Activated naive CD4-positive, alpha-beta T cell treated with anti-CD3 and anti-CD28 coated beads, Interleukin-2, amount 50 U/mL, for 24 hours (primary cell): Measurements from ENCODE around the gene DKKL1.
"Not testable (repeated sequence)": the region's sequence is repeated elsewhere in the genome, so short reads cannot be mapped to it uniquely, and the experiment has no call there.

Source experiments
- H3K27ac Mint-ChIP-seq: one replicate; pipeline ENCODE4 v1.8.0; 2021; ENCODE audit warnings: mild to moderate bottlenecking, mixed read lengths
- H3K27me3 Mint-ChIP-seq: one replicate; pipeline ENCODE4 v1.8.0; 2021; ENCODE audit warnings: mixed read lengths
- H3K36me3 Mint-ChIP-seq: one replicate; pipeline ENCODE4 v1.8.0; 2021; ENCODE audit warnings: mixed read lengths
- H3K4me1 Mint-ChIP-seq: one replicate; pipeline ENCODE4 v1.8.0; 2021; ENCODE audit warnings: mixed read lengths
- H3K4me3 Mint-ChIP-seq: one replicate; pipeline ENCODE4 v1.8.0; 2021; ENCODE audit warnings: mild to moderate bottlenecking, mixed read lengths
- H3K9me3 Mint-ChIP-seq: one replicate; pipeline ENCODE4 v1.8.0; 2021; ENCODE audit warnings: mixed read lengths

DKKL1 gene

DNA sequence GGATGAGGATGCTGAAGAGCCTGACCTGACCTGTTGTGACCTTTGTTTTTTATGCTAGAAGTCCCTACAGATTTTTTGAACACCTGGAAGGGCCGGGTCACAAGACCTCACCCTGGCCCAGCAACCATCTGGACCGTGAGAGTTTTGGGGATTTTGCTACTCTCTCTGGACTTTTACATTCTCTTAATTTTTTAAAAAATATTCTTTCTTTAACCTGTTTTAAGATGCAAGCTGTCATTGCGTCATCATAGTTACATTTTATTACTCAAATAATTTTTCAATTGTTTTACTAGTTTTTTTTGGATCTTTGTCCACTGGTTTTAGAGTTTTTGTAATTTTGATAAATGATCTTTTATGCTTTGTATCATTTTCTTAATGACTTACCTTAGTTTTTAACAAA lies 7.5 kb downstream of the DKKL1 start:
- Mint-ChIP-seq H3K9me3 (no peaks in the 10 kb centered on the region), H3K27ac (no peak overlapping the region), H3K27me3 (no peaks in the 10 kb centered on the region), H3K4me1 (no peaks in the 10 kb centered on the region), H3K36me3 (no peaks in the 10 kb centered on the region), H3K4me3 (no peak overlapping the region)

DNA sequence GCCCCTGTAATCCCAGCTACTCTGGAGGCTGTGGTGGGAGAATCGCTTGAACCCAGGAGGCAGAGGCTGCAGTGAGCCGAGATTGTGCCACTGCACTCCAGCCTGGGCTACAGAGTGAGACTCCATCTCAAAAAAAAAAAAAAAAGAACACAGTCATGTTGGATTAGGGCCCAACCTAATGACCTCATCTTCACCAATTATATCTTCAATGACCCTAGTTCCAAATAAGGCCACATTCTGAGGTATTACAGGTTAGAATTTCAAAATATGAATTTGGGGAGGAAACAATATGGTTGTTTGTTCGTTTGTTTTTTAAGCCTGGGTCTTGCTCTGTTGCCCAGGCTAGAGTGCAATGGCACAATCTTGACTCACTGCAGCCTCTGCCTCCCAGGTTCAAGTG lies 9.5 kb downstream of the DKKL1 start:
- H3K27ac Mint-ChIP-seq, H3K9me3 Mint-ChIP-seq, H3K4me1 Mint-ChIP-seq, H3K27me3 Mint-ChIP-seq, H3K36me3 Mint-ChIP-seq, H3K4me3 Mint-ChIP-seq: not testable (repeated sequence)

GRCh38 chr19:49374665-49375434 lies 11.2 kb downstream of the DKKL1 start:
- Mint-ChIP-seq H3K4me3 (no peak overlapping the region), H3K36me3 (no peaks in the 10 kb centered on the region), H3K4me1 (no peaks in the 10 kb centered on the region), H3K9me3 (no peaks in the 10 kb centered on the region), H3K27me3 (peaks cover 3% of the 10 kb centered on the region), H3K27ac (no peak overlapping the region)

DNA sequence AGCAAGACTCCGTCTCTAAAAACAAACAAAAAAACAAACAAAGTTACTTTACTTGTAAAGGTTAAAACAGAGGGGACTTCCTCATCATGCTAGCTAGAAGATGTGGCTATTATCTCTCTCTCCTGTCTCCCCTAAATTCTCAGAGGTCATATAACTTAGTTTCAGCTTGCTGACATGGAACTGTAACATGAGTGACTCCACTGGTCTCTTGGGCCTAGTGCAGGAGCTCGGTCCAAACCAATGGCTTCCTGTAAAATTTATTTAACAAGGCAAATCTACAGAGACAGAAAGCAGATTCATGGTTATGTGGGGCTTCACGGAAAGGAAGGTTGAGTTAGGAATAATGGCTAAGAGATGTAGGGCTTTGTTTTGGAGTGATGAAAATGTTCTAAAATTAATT lies 14.8 kb downstream of the DKKL1 start:
- Mint-ChIP-seq H3K4me1 (no peaks in the 10 kb centered on the region), H3K27me3 (peaks cover 3% of the 10 kb centered on the region), H3K36me3 (peaks cover 2% of the 10 kb centered on the region), H3K27ac (no peak overlapping the region), H3K4me3 (no peak overlapping the region), H3K9me3 (peaks cover 4% of the 10 kb centered on the region)

GRCh38 chr19:49380391-49380790 lies 16.7 kb downstream of the DKKL1 start:
- Mint-ChIP-seq H3K36me3 (peaks cover 2% of the 10 kb centered on the region), H3K4me3 (no peak overlapping the region), H3K4me1 (no peaks in the 10 kb centered on the region), H3K27me3 (peaks cover 3% of the 10 kb centered on the region), H3K9me3 (peaks cover 4% of the 10 kb centered on the region), H3K27ac (no peak overlapping the region)

DNA sequence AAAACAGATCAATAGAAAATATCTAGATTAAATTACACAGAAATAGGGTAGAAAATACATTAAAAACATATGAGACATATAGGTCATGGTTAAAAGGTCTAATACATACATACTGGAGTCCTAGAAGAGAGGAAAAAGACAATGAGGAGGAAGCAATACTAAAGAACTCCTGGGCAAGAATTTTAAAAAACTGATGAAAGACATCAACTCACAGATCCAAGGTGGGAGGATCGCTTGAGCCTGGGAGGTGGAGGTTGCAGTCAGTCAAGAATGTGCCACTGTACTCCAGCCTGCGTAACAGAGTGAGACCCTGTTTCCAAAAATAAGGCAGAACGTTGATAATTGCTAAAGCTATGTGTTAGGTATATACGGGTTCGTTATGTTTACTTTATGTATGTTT lies 19.0 kb downstream of the DKKL1 start:
- Mint-ChIP-seq H3K27me3 (peaks cover 2% of the 10 kb centered on the region), H3K4me3 (no peak overlapping the region), H3K9me3 (peaks cover 4% of the 10 kb centered on the region), H3K36me3 (peaks cover 2% of the 10 kb centered on the region), H3K27ac (no peak overlapping the region), H3K4me1 (peaks cover 4% of the 10 kb centered on the region)

DNA sequence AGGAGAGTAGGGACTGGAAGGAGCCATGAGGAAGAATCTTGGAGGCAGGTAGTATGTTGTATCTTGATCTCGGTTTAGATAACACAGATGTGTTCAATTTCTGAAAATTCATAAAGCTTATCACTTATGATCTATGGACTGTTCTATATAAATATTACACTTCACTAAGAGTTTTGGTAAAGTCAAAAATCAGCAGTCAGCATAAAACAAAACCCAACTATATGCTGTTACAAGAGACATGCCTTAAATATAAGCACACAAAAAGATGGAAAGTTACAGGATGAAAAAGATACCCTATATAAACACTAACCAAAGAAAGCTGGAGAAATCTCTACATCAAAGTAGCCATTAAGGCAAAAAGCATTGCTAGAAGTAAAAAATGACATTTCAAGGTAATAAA lies 19.9 kb downstream of the DKKL1 start:
- Mint-ChIP-seq H3K9me3 (peaks cover 4% of the 10 kb centered on the region), H3K27me3 (peaks cover under 1% of the 10 kb centered on the region), H3K4me3 (no peak overlapping the region), H3K4me1 (peaks cover 4% of the 10 kb centered on the region), H3K27ac (peak overlapping the region; percentile 25), H3K36me3 (peaks cover 2% of the 10 kb centered on the region)

- H3K27ac Mint-ChIP-seq, result peak within 1 kb of the TSS; percentile 76
- no peaks in the 10 kb centered on the region for H3K27me3 Mint-ChIP-seq
- H3K4me3 Mint-ChIP-seq, result peak within 1 kb of the TSS; percentile 55
- H3K36me3 Mint-ChIP-seq, result no peaks in the 10 kb centered on the region
- H3K9me3 Mint-ChIP-seq, result no peaks in the 10 kb centered on the region
- H3K4me1 Mint-ChIP-seq, result peaks cover 8% of the 10 kb centered on the region
Measured at GRCh38 chr19:49387936-49388372, 24.3 kb downstream of the DKKL1 start, which contains the start of gene KASH5. TSS of gene KASH5 (plus strand) at chr19:49388249. CDS start at chr19:49390884, 2,635 bp downstream.

GRCh38 chr19:49389406-49389805 lies 25.7 kb downstream of the DKKL1 start:
- Mint-ChIP-seq H3K27me3 (no peaks in the 10 kb centered on the region), H3K27ac (no peak overlapping the region), H3K4me1 (peaks cover 8% of the 10 kb centered on the region), H3K36me3 (no peaks in the 10 kb centered on the region), H3K9me3 (no peaks in the 10 kb centered on the region), H3K4me3 (no peak overlapping the region)

DNA sequence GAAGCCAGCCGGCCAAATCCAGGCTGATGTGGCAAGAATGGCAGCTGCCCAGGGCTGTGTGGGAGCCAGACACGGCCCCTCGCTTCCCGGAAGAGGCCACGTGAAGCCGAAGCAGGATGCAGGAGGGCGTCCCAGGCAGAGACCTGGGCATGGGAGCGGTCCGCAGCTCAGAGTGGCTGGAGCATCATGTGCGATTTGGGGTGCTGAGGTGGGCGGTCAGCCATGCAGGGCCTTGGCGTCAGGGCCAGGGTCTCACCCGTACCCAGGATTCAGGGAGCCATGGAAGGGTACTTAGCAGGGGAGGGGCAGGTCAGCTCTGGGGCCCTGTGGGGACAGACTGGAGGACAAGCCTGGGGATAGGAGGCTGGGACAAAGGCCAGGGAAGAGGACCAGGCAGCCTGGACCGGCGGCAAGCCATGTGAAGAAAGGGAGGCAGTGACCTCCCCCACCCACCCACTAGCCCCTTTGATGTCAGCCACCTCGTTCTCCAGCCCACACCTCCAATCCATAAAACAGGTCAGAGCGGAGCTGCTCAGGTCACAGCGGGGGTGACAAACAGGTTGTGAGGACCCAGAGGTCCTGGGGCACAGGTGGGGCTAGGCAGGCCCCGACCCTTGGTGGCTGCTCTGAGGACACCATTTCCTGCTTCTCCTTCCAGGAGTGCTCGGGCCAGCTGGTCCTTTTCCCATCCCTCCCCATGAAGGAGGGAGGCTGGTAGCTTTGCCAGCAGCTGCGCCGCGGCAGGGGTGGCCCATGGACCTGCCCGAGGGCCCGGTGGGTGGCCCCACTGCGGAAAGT lies 26.7 kb downstream of the DKKL1 start:
- Mint-ChIP-seq H3K4me3 (no peak overlapping the region), H3K9me3 (no peaks in the 10 kb centered on the region), H3K36me3 (no peaks in the 10 kb centered on the region), H3K27ac (peak overlapping the region; percentile 41), H3K27me3 (no peaks in the 10 kb centered on the region), H3K4me1 (peaks cover 8% of the 10 kb centered on the region)

- H3K27me3 Mint-ChIP-seq, result no peaks in the 10 kb centered on the region
- H3K36me3 Mint-ChIP-seq, result no peaks in the 10 kb centered on the region
- H3K9me3 Mint-ChIP-seq, result no peaks in the 10 kb centered on the region
- peaks cover 8% of the 10 kb centered on the region for H3K4me1 Mint-ChIP-seq
- H3K4me3 Mint-ChIP-seq, result no peak overlapping the region
- no peak overlapping the region for H3K27ac Mint-ChIP-seq
Measured at GRCh38 chr19:49390929-49391359, 27.3 kb downstream of the DKKL1 start.

DNA sequence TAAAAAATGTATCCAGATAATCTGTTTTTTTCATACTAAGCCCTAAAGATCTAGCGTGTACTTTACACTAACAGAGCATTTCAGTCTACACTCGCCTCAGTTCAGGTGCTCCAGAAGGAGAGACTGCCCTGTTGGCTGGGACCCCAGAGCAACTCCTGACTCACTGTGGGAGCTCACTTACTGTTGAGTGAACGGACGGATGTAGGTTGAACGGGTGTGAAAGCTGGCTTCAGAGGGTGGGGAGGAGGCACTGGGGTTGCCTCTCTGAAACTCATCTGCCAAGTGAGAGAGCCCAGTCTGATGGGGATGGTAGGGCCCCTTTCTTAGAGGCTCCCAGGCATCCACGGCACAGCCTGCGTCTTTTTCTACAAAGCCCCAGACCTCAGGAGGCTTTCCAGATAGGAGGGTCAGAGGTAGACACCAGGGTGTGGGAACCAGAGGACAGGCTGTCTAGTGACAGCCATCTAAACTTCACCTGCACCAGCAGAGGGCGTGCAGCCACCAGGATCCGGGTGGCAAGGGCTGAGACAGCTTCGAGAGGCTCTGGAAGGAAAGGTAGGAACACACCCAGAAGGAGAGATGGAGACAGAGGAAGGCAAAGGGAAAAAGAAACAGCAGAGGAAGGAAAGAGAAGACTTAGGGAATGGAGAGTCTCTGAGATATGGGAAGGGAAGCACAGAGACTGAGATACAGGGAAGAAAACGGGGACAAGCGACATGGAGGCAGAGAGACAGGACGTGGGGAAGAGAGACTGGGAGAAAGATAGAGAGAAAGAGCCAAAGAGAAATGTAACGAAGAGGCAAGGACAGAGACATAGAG lies 28.1 kb downstream of the DKKL1 start:
- H3K9me3 Mint-ChIP-seq, result no peaks in the 10 kb centered on the region
- no peak overlapping the region for H3K27ac Mint-ChIP-seq
- H3K4me1 Mint-ChIP-seq, result peaks cover 8% of the 10 kb centered on the region
- H3K27me3 Mint-ChIP-seq, result no peaks in the 10 kb centered on the region
- H3K36me3 Mint-ChIP-seq, result no peaks in the 10 kb centered on the region
- no peak overlapping the region for H3K4me3 Mint-ChIP-seq

DNA sequence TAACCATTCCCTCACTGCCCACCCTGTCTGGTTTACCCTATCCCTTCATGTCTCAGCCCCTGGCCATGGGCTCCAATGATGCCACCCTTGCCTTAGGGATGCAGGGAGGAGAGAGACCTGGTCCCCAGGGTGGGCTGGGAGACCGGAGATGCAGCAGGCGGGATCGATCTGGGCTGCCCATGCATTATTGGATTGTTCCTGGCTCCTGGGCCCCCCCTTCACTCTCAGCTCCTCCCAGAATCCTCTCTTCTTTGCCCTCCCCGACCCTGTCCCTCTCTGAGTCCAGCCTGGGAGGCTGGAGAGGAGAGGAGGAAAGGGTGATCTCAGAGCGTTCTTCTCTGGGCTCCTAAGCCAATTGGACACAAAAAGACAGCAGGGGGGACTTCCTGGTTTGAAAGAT lies 30.2 kb downstream of the DKKL1 start:
- H3K36me3 Mint-ChIP-seq, result no peaks in the 10 kb centered on the region

GRCh38 chr19:49395581-49396407 lies 32.1 kb downstream of the DKKL1 start:
- H3K27me3 Mint-ChIP-seq, result no peaks in the 10 kb centered on the region
- H3K9me3 Mint-ChIP-seq, result no peaks in the 10 kb centered on the region
- no peak overlapping the region for H3K27ac Mint-ChIP-seq
- no peaks in the 10 kb centered on the region for H3K36me3 Mint-ChIP-seq
- peaks cover 26% of the 10 kb centered on the region for H3K4me1 Mint-ChIP-seq
- H3K4me3 Mint-ChIP-seq, result no peak overlapping the region

More for the DNA sequence above, 30.2 kb downstream of the DKKL1 start:
- Mint-ChIP-seq H3K4me3 (no peak overlapping the region), H3K27ac (no peak overlapping the region), H3K9me3 (no peaks in the 10 kb centered on the region), H3K27me3 (no peaks in the 10 kb centered on the region), H3K4me1 (peaks cover 22% of the 10 kb centered on the region)
